H9 (cell line): ENCODE data around the gene ZNF613. TPM values are rescaled to one million over a fixed set of nuclear protein-coding genes. Genes with fewer than 3 reads are reported as not detected.

ENCODE experiments used
- DNase-seq: peaks from one replicate; pipeline ENCODE4 v3.0.0-alpha.2; 2017
- H2AFZ ChIP-seq: one replicate; pipeline ENCODE4 v1.6.1; 2013; ENCODE audit warnings: mild to moderate bottlenecking, low read length, control low read depth, moderate library complexity
- H2AK5ac ChIP-seq: 2 replicates; pipeline ENCODE4 v1.6.1; 2013; ENCODE audit warnings: low read length, control low read depth, mixed read lengths; ENCODE audit not compliant: insufficient read length
- H2BK120ac ChIP-seq: one replicate; pipeline ENCODE4 v1.6.1; 2013; ENCODE audit warnings: low read depth, mild to moderate bottlenecking, low read length, control low read depth, inconsistent platforms; ENCODE audit not compliant: poor library complexity, severe bottlenecking
- H2BK12ac ChIP-seq: 2 replicates; pipeline ENCODE4 v1.6.1; 2013; ENCODE audit warnings: low read length, control low read depth, mixed read lengths, low read depth; ENCODE audit not compliant: insufficient read length
- H2BK15ac ChIP-seq: 2 replicates; pipeline ENCODE4 v1.6.1; 2013; ENCODE audit warnings: low read depth, low read length, control low read depth
- H2BK20ac ChIP-seq: one replicate; pipeline ENCODE4 v1.6.1; 2013; ENCODE audit warnings: low read depth, mild to moderate bottlenecking, low read length, control low read depth, inconsistent platforms; ENCODE audit not compliant: poor library complexity, severe bottlenecking
- H2BK5ac ChIP-seq: 2 replicates; pipeline ENCODE4 v1.6.1; 2013; ENCODE audit warnings: low read length, control low read depth, mixed read lengths; ENCODE audit not compliant: insufficient read length
- H3K14ac ChIP-seq: 2 replicates; pipeline ENCODE4 v1.6.1; 2013; ENCODE audit warnings: low read length, control low read depth; ENCODE audit not compliant: insufficient read depth
- H3K18ac ChIP-seq: 2 replicates; pipeline ENCODE4 v1.6.1; 2013; ENCODE audit warnings: low read depth, mild to moderate bottlenecking, mixed read lengths, low read length, control low read depth; ENCODE audit not compliant: insufficient read length
- H3K23ac ChIP-seq: 2 replicates; pipeline ENCODE4 v1.6.1; 2013; ENCODE audit warnings: low read length, control low read depth, mixed read lengths, low read depth; ENCODE audit not compliant: insufficient read length
- H3K23me2 ChIP-seq: 2 replicates; pipeline ENCODE4 v1.6.1; 2013; ENCODE audit warnings: low read depth, mild to moderate bottlenecking, mixed read lengths, low read length, control low read depth; ENCODE audit not compliant: insufficient read length, poor library complexity, severe bottlenecking
- H3K27ac ChIP-seq: 2 replicates; pipeline ENCODE4 v1.5.1; 2013; ENCODE audit warnings: low read length, control low read depth, mixed read lengths, low read depth; ENCODE audit not compliant: insufficient read length
- H3K27me3 ChIP-seq: 2 replicates; pipeline ENCODE4 v1.6.1; 2013; ENCODE audit warnings: low read length, control low read depth, inconsistent platforms; ENCODE audit not compliant: insufficient read depth
- H3K4ac ChIP-seq: 2 replicates; pipeline ENCODE4 v1.6.1; 2013; ENCODE audit warnings: low read depth, mild to moderate bottlenecking, control low read depth, inconsistent platforms, low read length, moderate library complexity
- H3K4me1 ChIP-seq: 2 replicates; pipeline ENCODE4 v1.6.1; 2013; ENCODE audit warnings: low read length, control low read depth, inconsistent platforms; ENCODE audit not compliant: insufficient read depth
- H3K4me2 ChIP-seq: 2 replicates; pipeline ENCODE4 v1.6.1; 2013; ENCODE audit warnings: low read length, control low read depth, mixed read lengths; ENCODE audit not compliant: insufficient read length, insufficient read depth
- H3K56ac ChIP-seq: 2 replicates; pipeline ENCODE4 v1.6.1; 2013; ENCODE audit warnings: low read depth, mild to moderate bottlenecking, mixed read lengths, low read length, control low read depth; ENCODE audit not compliant: insufficient read length
- H3K79me1 ChIP-seq: 2 replicates; pipeline ENCODE4 v1.6.1; 2013; ENCODE audit warnings: low read depth, mild to moderate bottlenecking, moderate library complexity, low read length, control low read depth, inconsistent platforms; ENCODE audit not compliant: insufficient read depth, poor library complexity, severe bottlenecking
- H3K79me2 ChIP-seq: 2 replicates; pipeline ENCODE4 v1.6.1; 2013; ENCODE audit warnings: low read length, control low read depth, inconsistent platforms; ENCODE audit not compliant: insufficient read depth
- H3K9ac ChIP-seq: 2 replicates; pipeline ENCODE4 v1.6.1; 2013; ENCODE audit warnings: low read length, control low read depth, mixed read lengths; ENCODE audit not compliant: insufficient read length; ENCODE audit errors: extremely low read depth
- H3K9me3 ChIP-seq: one replicate; pipeline ENCODE4 v1.6.1; 2013; ENCODE audit warnings: low read depth, low read length, inconsistent platforms; ENCODE audit not compliant: control insufficient read depth
- H3T11ph ChIP-seq: one replicate; pipeline ENCODE4 v1.6.1; 2013; ENCODE audit warnings: mild to moderate bottlenecking, low read length, control low read depth, inconsistent platforms
- H4K20me1 ChIP-seq: one replicate; pipeline ENCODE4 v1.6.1; 2013; ENCODE audit not compliant: control insufficient read depth, insufficient read length, insufficient read depth
- H4K5ac ChIP-seq: 2 replicates; pipeline ENCODE4 v1.6.1; 2013; ENCODE audit warnings: low read depth, mild to moderate bottlenecking, mixed read lengths, low read length, control low read depth; ENCODE audit not compliant: insufficient read length
- H4K8ac ChIP-seq: replicated peaks from 2 replicates; pipeline ENCODE4 v1.6.1; 2013; ENCODE audit warnings: low read length, control low read depth, mixed read lengths, low read depth; ENCODE audit not compliant: insufficient read length
- H4K91ac ChIP-seq: 2 replicates; pipeline ENCODE4 v1.6.1; 2013; ENCODE audit warnings: low read depth, mild to moderate bottlenecking, moderate library complexity, mixed read lengths, low read length, control low read depth; ENCODE audit not compliant: insufficient read length
- H3K27ac Mint-ChIP-seq, 3 experiments: 2 replicates in 2 of 3; 3 replicates in 1 of 3; pipeline ENCODE4 v1.8.0; 2020 to 2021; ENCODE audit warnings: mixed read lengths in 3 of 3, mild to moderate bottlenecking in 1 of 3, moderate library complexity in 1 of 3
- H3K27me3 Mint-ChIP-seq: 2 replicates; pipeline ENCODE4 v1.8.0; 2021; ENCODE audit warnings: low read depth, mild to moderate bottlenecking, moderate library complexity, mixed read lengths
- H3K36me3 Mint-ChIP-seq, 3 experiments: 2 replicates in 2 of 3; 3 replicates in 1 of 3; pipeline ENCODE4 v1.8.0; 2020 to 2021; ENCODE audit warnings: low read depth in 3 of 3, mixed read lengths in 3 of 3; ENCODE audit not compliant: insufficient read depth in 1 of 3
- H3K4me1 Mint-ChIP-seq, 2 experiments: 2 replicates each; pipeline ENCODE4 v1.8.0; 2020; ENCODE audit warnings: mixed read lengths in 2 of 2
- H3K4me3 Mint-ChIP-seq, 2 experiments: 2 replicates in 1 of 2; 3 replicates in 1 of 2; pipeline ENCODE4 v1.8.0; 2020 to 2021; ENCODE audit warnings: mild to moderate bottlenecking in 2 of 2, mixed read lengths in 2 of 2, moderate library complexity in 1 of 2
- H3K9me3 Mint-ChIP-seq, 2 experiments: 2 replicates in 1 of 2; 3 replicates in 1 of 2; pipeline ENCODE4 v1.8.0; 2020; ENCODE audit warnings: mild to moderate bottlenecking in 2 of 2, mixed read lengths in 2 of 2, moderate library complexity in 1 of 2
- WGBS: extraction: QIAGEN DNeasy Blood & Tissue Kit; methylation state at CpG from one replicate; pipeline ENCODE4 v1.1.7; 2013; ENCODE audit warnings: missing lambda C conversion rate, low lambda C conversion rate, mixed read lengths; ENCODE audit not compliant: insufficient read length; ENCODE audit errors: extremely low coverage; 5-methylcytosine and 5-hydroxymethylcytosine counted together
- long read RNA-seq: library from polyadenylated mRNA; unstranded; transcript quantifications from one replicate; pipeline ENCODE4 v2.0.0, GENCODE V29; 2020
- total RNA-seq: library from RNA; stranded (reverse); gene quantifications from 2 replicates; pipeline ENCODE4 v1.2.1, GENCODE V29; 2021
- TF ChIP-seq, protein P1 (sequence below): fragments of 200-600 bp; sonication (generic); conservative IDR thresholded peaks from 3 replicates; pipeline ENCODE4 v1.8.0; 2021; ENCODE audit warnings: antibody characterized with exemption, mild to moderate bottlenecking

Gene ZNF613
- 20.6 and 22.8 TPM in 2 replicates for total RNA-seq
- long read RNA-seq, transcript ZNF613-201 (6 exons, 3,419 nt), result major isoform, 27 of 59 reads
- long read RNA-seq, partial matches to known transcripts, result 5 of 59 reads
- long read RNA-seq, other reads (novel, unspliced or antisense), result 22 of 59 reads

DNA sequence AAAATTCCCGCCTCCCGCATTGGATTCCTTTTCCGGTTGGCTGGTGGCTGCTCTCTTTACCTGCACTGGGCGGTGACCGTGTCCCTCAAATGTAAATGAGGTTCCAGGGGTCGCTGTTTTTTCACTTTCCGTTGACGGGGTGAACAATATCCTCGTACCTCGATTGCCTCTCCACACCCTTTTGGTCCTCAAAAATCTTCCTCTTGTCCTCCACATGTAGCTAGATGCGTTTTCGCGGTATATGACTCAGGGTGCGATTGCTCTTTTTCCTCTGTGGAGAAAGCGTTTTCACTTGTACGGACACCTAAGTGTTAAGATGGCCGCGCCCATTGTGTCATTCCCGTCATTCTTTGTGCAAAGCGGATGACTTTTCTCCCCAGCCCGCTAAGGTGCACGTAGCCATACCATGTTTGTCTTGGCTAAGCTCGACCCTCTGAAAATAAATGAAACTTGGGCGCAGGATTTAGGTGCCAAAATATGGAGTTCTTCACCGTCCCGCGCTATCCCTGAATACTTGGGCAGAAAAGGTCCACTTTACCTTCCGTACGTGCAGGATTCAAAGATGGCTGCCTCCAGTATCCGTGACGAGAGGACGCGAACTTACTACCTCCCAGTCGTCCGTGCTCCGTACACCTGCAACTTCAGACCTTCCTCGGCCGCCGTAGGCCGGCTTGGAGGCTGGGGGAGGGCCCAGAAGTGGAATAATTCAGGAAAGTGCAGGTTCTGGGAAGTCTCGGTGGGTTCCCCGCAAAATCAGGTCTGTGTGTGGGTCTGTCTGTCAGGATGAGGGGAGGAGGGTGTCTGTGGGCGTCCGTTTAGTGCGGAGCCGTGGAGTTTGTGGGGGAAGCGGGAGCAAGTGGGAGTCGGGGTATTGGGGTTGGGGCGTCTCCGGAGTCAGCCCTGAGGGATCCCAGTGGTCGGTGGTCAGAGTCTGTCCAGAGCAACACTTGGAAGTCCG is at the start of gene ZNF613:
ZNF613 (plus strand) TSS at position 689 of the 958 bp plus-strand sequence. CDS start 8,749 bp downstream, outside the sequence.
- Mint-ChIP-seq H3K36me3 (peaks cover 49 to 74% (median 72%) of the 10 kb centered on the region in 3 experiments), H3K9me3 (peaks cover 48 to 70% of the 10 kb centered on the region in 2 experiments), H3K4me3 (peak within 1 kb of the TSS; percentile 100), H3K4me1 (peaks cover 14 to 16% of the 10 kb centered on the region in 2 experiments), H3K27ac (peak within 1 kb of the TSS; percentile 99 to 100 (median 100)), H3K27me3 (peaks cover 8% of the 10 kb centered on the region)
- H3K14ac ChIP-seq, result peak within 1 kb of the TSS; percentile 99
- peak within 1 kb of the TSS; percentile 93 for H3K9ac ChIP-seq
- no peak within 1 kb of the TSS for H2BK120ac ChIP-seq
- H4K20me1 ChIP-seq, result no peaks in the 10 kb centered on the region
- H3K23me2 ChIP-seq, result no peaks in the 10 kb centered on the region
- no peak within 1 kb of the TSS for H3T11ph ChIP-seq
- no peaks in the 10 kb centered on the region for H3K27me3 ChIP-seq
- no peak within 1 kb of the TSS for H3K4ac ChIP-seq
- H4K8ac ChIP-seq, result no peak within 1 kb of the TSS
- peak within 1 kb of the TSS; percentile 81 for H2AFZ ChIP-seq
- DNase-seq, result peak; percentile 93
- H4K91ac ChIP-seq, result no peak within 1 kb of the TSS
- H2BK12ac ChIP-seq, result peak within 1 kb of the TSS; percentile 18
- H4K5ac ChIP-seq, result peak within 1 kb of the TSS; percentile 99
- H3K4me2 ChIP-seq, result peak within 1 kb of the TSS; percentile 80
- H3K27ac ChIP-seq, result peak within 1 kb of the TSS; percentile 94
- H3K9me3 ChIP-seq, result peaks cover 30% of the 10 kb centered on the region
- H2AK5ac ChIP-seq, result no peak within 1 kb of the TSS
- H3K56ac ChIP-seq, result peak within 1 kb of the TSS; percentile 95
- H2BK5ac ChIP-seq, result peak within 1 kb of the TSS; percentile 92
- no peak within 1 kb of the TSS for H2BK20ac ChIP-seq
- peaks cover 6% of the 10 kb centered on the region for H3K79me1 ChIP-seq
- TF ChIP-seq, protein P1, sequence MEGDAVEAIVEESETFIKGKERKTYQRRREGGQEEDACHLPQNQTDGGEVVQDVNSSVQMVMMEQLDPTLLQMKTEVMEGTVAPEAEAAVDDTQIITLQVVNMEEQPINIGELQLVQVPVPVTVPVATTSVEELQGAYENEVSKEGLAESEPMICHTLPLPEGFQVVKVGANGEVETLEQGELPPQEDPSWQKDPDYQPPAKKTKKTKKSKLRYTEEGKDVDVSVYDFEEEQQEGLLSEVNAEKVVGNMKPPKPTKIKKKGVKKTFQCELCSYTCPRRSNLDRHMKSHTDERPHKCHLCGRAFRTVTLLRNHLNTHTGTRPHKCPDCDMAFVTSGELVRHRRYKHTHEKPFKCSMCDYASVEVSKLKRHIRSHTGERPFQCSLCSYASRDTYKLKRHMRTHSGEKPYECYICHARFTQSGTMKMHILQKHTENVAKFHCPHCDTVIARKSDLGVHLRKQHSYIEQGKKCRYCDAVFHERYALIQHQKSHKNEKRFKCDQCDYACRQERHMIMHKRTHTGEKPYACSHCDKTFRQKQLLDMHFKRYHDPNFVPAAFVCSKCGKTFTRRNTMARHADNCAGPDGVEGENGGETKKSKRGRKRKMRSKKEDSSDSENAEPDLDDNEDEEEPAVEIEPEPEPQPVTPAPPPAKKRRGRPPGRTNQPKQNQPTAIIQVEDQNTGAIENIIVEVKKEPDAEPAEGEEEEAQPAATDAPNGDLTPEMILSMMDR, result peak; percentile 48; the same call in 2 of the 3 replicates
- H3K4me1 ChIP-seq, result peaks cover 3% of the 10 kb centered on the region; the same call in 1 of the 2 replicates
- WGBS, result no CpG with 5 or more reads among the region's 52 CpGs
- peak within 1 kb of the TSS; percentile 56 for H3K23ac ChIP-seq
- peak within 1 kb of the TSS; percentile 98 for H3K18ac ChIP-seq
- peaks cover 8% of the 10 kb centered on the region for H3K79me2 ChIP-seq
- H2BK15ac ChIP-seq, result no peak within 1 kb of the TSS
